NCI-H82 treated with DMSO at 0.1 percent for 48 hours (cell line): Measurements from ENCODE around the gene CYP27B1.
A peak's percentile ranks its signal among the peaks of the same experiment; 100 is the strongest.

ENCODE experiments used
- DNase-seq: peaks from one replicate; lab custom pipeline; 2025; ENCODE audit not compliant: unreplicated experiment; lab: John Stamatoyannopoulos, UW

Gene CYP27B1

GRCh38 chr12:57766464-57767304 is at the start of gene CYP27B1:
CYP27B1 (minus strand) TSS chr12:57767078; CDS start chr12:57767041, 37 bp downstream.
- DNase-seq, result peak; percentile 94

GRCh38 chr12:57816001-57816854 is 49.4 kb upstream of the CYP27B1 start:
- no peak for DNase-seq

- DNase-seq, result no peak
These were observed 48.5 kb upstream of the CYP27B1 start for GRCh38 chr12:57815177-57816000.

- DNase-seq, result no peak
These were observed 47.3 kb upstream of the CYP27B1 start for GRCh38 chr12:57813971-57814772.

GRCh38 chr12:57813111-57813970 is 46.5 kb upstream of the CYP27B1 start:
- DNase-seq, result no peak

GRCh38 chr12:57811028-57811755 is 44.3 kb upstream of the CYP27B1 start:
- DNase-seq, result no peak

GRCh38 chr12:57810450-57810849 is 43.6 kb upstream of the CYP27B1 start:
- no peak for DNase-seq

GRCh38 chr12:57809425-57809824 is 42.5 kb upstream of the CYP27B1 start:
- DNase-seq, result no peak

GRCh38 chr12:57808351-57808750 is 41.5 kb upstream of the CYP27B1 start:
- no peak for DNase-seq

GRCh38 chr12:57807285-57807684 is 40.4 kb upstream of the CYP27B1 start:
- no peak for DNase-seq

GRCh38 chr12:57806677-57807076 is 39.8 kb upstream of the CYP27B1 start:
- DNase-seq, result no peak

- no peak for DNase-seq
These were observed 36.5 kb upstream of the CYP27B1 start for GRCh38 chr12:57803319-57803893.

- no peak for DNase-seq
These were observed 35.7 kb upstream of the CYP27B1 start for GRCh38 chr12:57802607-57803006.

GRCh38 chr12:57800965-57801364 is 34.1 kb upstream of the CYP27B1 start:
- no peak for DNase-seq

GRCh38 chr12:57797933-57798332 is 31.1 kb upstream of the CYP27B1 start:
- DNase-seq, result no peak

- DNase-seq, result no peak
These were observed 30.1 kb upstream of the CYP27B1 start for GRCh38 chr12:57796996-57797395.

GRCh38 chr12:57795354-57795753 is 28.5 kb upstream of the CYP27B1 start:
- no peak for DNase-seq

GRCh38 chr12:57793920-57794319 is 27.0 kb upstream of the CYP27B1 start:
- DNase-seq, result no peak
